GM21447 (cell line): ENCODE results near the gene PRKCH.

Experiments used
- ATAC-seq: cut with Tn5 transposase; IDR thresholded peaks from one replicate; pipeline ENCODE4 v1.9.1; 2021; ENCODE audit not compliant: unreplicated experiment

PRKCH gene

DNA sequence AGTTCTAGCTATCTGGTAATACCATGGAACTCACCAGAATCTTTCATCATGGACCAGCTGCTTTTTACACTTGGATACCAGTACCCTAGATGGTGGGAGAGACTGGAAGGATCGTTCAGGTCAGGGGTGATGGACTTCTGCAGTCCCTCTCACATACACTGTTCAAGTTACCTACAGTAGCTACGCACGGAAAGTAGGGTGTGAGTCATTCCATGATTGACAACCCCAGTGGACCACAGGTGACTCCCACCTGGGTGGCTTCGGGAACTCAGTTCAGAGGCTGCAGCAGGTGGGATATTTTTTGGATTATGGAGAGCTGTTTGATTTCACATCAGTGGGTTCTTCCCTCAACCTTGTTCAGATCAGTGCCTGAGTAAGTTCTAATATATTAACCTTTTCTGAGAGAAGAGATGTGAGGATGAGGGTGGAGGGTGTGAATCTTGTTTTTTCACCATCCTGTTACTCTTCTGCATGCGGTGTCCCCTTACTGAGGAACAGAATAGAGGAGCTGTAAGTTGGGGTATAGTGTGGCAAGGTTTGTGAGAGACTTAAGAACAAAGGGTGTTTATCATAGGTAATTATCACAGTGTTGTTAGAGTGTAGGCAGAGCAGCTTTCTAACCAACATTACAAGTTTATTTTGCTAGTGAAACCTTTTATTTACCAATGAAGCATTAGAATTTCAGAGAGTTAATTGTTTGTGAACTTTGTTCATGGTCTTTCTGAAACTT is 39.6 kb downstream of the PRKCH start:
- ATAC-seq = no peak

DNA sequence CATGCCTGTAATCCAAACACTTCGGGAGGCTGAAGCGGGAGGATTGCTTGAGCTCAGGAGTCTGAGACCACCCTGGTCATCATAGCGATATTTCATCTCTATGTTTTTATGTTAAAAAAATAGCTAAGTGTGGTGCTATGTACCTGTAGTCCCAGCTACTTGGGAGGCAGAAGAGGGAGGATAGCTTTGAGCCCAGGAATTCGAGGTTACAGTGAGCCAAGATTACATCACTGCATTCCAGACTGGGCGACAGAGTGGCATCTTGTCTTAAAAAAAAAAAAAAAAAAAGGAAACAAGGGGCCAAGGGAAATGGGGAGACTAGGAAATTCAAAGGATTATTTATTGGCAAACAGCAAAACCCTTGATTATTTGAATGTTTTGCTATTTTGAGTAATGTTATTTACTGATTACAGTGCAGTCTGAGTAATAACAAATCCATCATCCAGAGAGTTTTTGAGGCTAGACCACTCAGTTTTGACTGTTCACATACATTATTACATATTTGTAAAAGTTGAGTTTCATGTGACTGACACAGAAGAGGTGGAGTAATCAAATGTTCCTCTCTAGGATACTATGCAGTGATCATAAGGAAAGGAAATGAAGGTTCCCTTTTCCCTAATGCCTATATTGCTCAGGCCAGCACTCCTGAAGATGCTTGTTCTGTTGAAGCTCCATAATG is 40.8 kb downstream of the PRKCH start:
- ATAC-seq = no peak

- ATAC-seq = no peak
Measured at GRCh38 chr14:61364243-61364642, 42.9 kb downstream of the PRKCH start.

- ATAC-seq = no peak
Measured at GRCh38 chr14:61365667-61366212, 44.4 kb downstream of the PRKCH start.

GRCh38 chr14:61368114-61368710 is 46.8 kb downstream of the PRKCH start:
- no peak for ATAC-seq

DNA sequence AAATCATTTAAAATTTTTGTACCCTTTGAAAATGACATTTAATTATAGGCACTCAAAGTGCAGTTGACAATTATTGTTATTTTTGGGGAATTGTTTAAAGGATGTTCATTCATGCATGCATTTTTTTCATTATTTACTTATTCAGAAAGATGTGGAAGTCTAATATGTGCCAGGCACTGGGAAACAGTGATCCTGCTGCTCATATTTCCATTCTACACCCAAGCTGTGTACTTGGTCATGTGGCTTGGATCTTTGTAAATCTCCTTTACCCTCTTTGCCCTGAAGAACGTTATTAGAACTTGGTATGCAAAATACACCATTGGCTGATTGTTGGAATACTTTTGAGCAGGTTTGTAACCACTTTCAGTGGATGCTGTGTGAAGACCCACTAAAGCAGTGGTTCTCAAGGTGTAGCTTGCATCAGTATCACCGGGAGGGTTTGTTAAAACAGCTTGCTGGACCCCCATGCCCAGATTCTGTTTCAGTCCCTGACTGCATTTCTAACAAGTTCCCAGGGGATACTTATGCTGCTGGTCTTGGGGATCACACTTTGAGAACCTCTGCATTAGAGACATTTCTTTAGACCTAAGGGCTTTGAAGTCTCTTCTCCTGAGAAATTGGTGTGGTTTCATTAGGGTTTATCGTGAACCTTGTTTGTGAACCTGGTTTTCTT is 47.5 kb downstream of the PRKCH start:
- no peak for ATAC-seq

DNA sequence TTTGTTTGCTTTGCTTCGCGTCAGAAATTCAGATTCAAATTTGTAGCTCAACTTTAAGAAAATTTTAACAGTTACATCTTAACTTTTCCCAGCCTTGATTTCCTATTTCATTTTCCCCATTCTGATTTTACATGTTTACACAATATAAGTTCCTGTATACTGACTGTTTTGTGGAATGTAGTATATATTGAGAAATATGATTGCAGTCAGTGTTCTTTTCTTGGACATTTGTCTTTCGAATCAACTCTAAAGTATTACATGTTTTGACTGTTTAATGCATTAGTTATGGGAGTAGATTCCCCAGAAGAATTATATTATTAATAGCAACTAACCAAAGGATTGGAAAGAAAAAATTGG is 48.1 kb downstream of the PRKCH start:
- ATAC-seq = no peak

DNA sequence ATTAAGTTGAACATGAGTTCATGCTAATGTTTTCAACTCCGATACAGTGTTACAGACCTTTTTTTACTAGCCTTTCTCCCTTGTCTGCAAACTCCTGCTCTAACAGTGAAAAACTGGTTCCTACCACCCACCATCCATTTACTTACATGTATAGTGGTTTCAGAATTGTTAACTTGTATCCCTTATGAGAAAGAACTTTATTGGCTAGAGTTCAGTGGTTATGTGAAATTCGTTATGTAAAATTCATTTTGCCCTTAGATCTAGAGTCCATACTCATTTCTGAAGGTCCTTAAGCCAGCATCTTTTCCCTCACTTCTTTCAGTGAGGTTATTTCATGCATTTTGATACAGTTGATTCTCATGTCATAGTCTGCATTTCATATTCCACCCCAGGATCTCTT is 51.0 kb downstream of the PRKCH start:
- no peak for ATAC-seq

GRCh38 chr14:61372842-61373555 is 51.6 kb downstream of the PRKCH start:
- ATAC-seq = no peak

- no peak for ATAC-seq
Measured at GRCh38 chr14:61374284-61374683, 52.9 kb downstream of the PRKCH start.

DNA sequence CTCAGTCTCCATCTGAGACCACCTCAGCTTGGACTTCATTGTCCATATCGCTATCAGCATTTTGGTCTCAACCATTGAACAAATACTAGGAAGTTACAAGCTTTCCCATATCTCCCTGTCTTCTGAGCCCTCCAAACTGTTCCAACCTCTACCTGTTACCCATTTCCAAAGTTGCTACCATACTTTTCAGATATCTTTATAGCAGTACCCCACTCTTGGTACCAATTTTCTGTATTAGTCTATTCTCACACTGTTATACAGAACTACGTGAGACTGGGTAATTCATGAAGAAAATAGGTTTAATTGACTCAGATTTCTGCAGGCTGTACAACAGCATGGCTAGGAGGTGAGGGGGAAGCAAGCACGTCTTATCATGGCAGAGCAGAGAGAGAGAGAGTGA is 53.8 kb downstream of the PRKCH start:
- ATAC-seq = no peak

DNA sequence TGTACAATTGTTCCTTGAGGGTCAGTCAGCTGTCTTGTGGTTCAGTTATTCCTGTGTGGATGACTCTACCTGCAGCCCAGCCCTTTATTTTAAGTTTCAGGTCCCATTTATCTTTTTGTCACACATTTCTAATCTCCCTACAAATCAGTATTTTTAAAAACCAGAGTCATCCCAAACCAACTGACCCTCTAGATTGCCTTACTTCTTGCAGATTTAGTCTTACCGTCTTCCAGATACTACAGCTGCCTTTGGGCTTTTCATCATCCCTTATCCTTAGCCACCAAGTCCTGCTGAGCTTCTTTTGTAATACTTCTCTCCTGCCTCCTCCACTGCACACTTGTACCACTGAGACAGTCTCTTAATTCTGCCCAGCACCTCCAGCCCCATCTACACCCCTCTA is 54.9 kb downstream of the PRKCH start:
- ATAC-seq = no peak

DNA sequence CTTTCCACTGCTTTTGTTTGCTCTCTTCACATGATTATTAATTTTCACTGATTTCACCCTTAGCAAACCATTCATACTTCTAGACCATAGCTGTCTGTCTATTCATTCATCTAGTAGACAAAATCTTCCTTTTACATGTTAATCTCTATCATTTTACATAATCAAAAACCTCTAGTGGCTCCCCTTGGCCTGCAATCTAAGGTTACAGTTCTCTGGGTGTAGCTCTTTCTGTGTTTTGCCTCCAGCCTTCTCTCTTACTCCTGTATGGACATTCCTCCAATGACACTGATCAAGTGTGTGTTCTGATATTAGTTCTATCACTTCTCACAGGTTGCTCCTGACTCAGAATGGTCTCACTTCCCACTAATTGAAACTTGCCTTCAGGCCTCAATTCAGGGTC is 56.4 kb downstream of the PRKCH start:
- ATAC-seq = no peak

DNA sequence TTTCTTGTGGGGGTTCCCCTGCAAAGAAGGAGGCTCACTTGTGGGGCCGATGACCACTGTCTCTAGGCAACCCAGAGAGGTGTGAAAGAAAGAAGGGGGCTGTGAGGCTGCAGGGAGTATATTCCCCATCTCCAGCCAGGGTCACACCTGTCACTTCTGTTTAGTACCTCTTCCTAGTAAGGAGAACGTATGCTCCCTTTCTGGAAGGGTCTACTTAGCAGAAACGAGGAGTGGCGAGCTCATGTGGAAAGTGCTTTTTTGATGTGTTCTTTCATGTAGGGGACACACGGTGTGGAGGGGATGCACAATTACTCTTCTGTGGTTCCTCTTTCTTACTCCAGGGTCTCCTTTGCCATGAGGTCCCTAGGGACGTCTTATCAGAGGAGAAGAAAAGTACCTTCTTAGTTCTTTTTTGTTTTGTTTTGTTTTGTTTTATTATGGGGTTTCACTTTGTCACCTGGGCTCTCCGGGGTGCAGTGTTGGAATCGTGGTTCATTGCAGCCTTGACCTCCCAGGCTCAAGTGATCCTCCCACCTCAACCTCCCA is 58.3 kb downstream of the PRKCH start:
- no peak for ATAC-seq

GRCh38 chr14:61380984-61381383 is 59.6 kb downstream of the PRKCH start:
- no peak for ATAC-seq

- no peak for ATAC-seq
Measured at GRCh38 chr14:61381553-61381952, 60.2 kb downstream of the PRKCH start.

DNA sequence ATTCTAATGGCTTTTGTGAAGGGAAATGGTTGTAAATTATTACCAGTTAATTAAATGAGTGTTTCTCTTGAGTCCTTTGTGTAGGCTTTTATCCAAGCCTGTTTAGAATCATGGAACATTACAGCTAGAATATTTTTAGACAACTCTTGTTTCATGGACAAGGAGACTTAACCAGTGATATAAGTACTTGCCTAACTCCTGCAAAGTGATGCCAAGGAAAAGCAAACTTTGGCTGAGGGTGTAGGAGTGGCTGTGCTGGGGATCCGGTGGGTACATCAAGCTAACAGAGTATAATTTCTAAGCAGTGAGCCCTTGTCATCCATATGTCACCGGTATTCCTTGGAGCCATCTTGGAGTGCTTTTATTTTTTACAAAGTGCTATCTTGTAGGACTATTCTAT is 61.5 kb downstream of the PRKCH start:
- no peak for ATAC-seq

DNA sequence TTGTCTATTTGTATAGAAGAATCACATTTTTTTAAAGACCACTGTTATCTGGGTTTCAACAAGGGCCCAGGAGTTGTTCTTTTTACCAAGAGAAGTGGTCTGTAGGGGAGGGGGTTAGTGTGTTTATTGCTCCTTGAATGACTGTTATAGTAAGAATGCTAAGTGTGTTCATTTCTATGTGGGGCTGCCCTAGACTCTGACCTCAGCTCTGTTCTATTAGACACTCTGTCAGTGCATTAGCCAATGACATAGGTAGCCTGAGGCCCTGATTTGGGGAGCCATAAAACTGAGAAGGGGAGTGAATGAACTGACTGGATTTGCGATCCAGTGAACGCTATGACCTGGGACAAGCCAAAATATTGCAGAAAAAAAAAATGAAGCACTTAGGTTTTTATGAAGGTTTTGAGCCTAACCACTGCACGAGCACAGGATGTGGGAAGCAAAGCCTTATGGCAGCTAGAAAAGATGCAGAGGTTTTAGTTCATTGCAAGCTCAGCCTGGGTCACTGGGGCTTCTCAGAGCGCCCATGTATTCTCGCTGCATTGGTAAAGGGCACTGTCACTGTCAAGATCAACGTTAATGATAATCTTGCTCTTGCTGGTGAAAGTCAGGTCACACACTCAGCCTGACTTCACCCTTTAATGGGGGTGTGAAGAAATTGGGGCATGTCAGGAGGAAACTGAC is 63.8 kb downstream of the PRKCH start:
- ATAC-seq = no peak

DNA sequence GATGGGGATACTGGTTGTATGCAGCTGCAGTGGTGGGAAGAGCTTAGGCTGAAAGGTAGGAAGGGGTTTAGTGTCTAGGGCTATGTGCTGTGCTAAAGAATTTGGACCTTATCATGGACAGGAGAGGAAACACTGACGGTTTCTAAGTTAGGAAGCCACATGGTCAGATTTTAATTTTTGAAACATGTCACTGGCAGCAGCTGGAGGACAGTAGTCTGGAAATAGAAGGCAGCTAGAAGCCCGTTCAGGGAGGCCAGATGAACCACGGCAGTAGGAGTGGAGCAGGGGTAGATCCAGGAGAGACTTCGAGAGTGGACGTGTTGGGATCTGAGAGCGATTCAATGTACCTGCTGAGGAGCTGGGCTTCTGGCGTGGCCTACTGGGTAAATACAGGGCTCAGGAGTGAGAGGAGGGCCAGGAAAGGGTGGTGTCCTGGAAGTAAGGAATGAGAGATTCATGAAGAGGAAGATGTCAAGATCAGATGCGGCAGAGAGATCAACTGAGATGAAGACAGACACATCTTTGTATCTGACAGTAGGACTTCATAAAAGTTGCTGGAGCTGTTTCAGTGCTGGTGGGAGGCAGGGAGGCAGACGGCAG is 64.9 kb downstream of the PRKCH start:
- ATAC-seq = no peak

DNA sequence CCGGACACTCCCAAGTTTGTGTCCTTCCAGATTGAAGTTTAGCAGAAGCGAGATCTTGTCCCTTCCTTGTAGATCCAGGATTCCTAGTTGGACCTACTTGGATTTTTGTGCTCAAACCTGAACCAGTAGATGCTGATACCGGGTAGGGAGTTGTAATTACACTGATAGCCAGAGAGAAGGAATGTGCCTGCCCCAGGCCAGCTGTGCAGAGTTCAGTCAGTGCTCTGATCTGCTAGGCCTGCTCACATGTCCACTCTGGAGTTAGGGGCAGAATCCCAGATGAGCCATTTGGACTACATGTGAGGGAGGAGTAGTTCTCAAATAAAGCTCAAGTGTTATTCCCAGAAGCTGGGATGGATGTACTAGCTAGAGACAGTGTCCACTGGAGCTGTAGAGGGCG is 65.7 kb downstream of the PRKCH start:
- no peak for ATAC-seq
